Medulla oblongata (tissue), 1 donor: ENCODE results near the gene ACSL5.
"Not testable (repeated sequence)": the region's sequence is repeated elsewhere in the genome, so short reads cannot be mapped to it uniquely, and the experiment has no call there.

Experiments used
- DNase-seq: peaks from one replicate; pipeline ENCODE4 v3.0.0-alpha.2; 2015; ENCODE audit errors: extremely low spot score

ACSL5 gene

GRCh38 chr10:112349521-112350085, 24.3 kb upstream of the ACSL5 start:
- no peak for DNase-seq

- DNase-seq, result no peak
These were observed 22.8 kb upstream of the ACSL5 start for GRCh38 chr10:112351146-112351545.

- no peak for DNase-seq
These were observed 21.9 kb upstream of the ACSL5 start for GRCh38 chr10:112352044-112352443.

GRCh38 chr10:112353046-112353445, 20.9 kb upstream of the ACSL5 start:
- DNase-seq, result no peak

- no peak for DNase-seq
These were observed 17.2 kb upstream of the ACSL5 start for GRCh38 chr10:112356686-112357085.

GRCh38 chr10:112359606-112360307, 14.2 kb upstream of the ACSL5 start:
- DNase-seq, result no peak

GRCh38 chr10:112360308-112361270, 13.3 kb upstream of the ACSL5 start:
- DNase-seq, result no peak

- peak; percentile 44 for DNase-seq
These were observed 11.8 kb upstream of the ACSL5 start for GRCh38 chr10:112361951-112362751.

GRCh38 chr10:112362833-112363232, 11.1 kb upstream of the ACSL5 start:
- DNase-seq, result no peak

- no peak for DNase-seq
These were observed 9.9 kb upstream of the ACSL5 start for GRCh38 chr10:112363696-112364688.

GRCh38 chr10:112365014-112365432, 8.9 kb upstream of the ACSL5 start:
- no peak for DNase-seq

GRCh38 chr10:112365451-112365850, 8.5 kb upstream of the ACSL5 start:
- no peak for DNase-seq

- no peak for DNase-seq
These were observed 6.9 kb upstream of the ACSL5 start for GRCh38 chr10:112366992-112367391.

- no peak for DNase-seq
These were observed 6.4 kb upstream of the ACSL5 start for GRCh38 chr10:112367516-112367915.

- no peak for DNase-seq
These were observed 4.2 kb upstream of the ACSL5 start for GRCh38 chr10:112369495-112370423.

GRCh38 chr10:112370424-112370819, 3.5 kb upstream of the ACSL5 start:
- no peak for DNase-seq

- not testable (repeated sequence) for DNase-seq
These were observed 2.6 kb upstream of the ACSL5 start for GRCh38 chr10:112371326-112371725.

- DNase-seq, result not testable (repeated sequence)
These were observed 1.6 kb upstream of the ACSL5 start for GRCh38 chr10:112372182-112372810.
